ENCODE results near the gene PA2G4. TPM values are rescaled to one million over a fixed set of nuclear protein-coding genes. Genes with fewer than 3 reads are reported as not detected.
A peak's percentile ranks its signal among the peaks of the same experiment; 100 is the strongest.

Gene PA2G4
- total RNA-seq, 4 donors from 2014 or later = 22.1 to 63.0 (median 44.8) TPM

DNA sequence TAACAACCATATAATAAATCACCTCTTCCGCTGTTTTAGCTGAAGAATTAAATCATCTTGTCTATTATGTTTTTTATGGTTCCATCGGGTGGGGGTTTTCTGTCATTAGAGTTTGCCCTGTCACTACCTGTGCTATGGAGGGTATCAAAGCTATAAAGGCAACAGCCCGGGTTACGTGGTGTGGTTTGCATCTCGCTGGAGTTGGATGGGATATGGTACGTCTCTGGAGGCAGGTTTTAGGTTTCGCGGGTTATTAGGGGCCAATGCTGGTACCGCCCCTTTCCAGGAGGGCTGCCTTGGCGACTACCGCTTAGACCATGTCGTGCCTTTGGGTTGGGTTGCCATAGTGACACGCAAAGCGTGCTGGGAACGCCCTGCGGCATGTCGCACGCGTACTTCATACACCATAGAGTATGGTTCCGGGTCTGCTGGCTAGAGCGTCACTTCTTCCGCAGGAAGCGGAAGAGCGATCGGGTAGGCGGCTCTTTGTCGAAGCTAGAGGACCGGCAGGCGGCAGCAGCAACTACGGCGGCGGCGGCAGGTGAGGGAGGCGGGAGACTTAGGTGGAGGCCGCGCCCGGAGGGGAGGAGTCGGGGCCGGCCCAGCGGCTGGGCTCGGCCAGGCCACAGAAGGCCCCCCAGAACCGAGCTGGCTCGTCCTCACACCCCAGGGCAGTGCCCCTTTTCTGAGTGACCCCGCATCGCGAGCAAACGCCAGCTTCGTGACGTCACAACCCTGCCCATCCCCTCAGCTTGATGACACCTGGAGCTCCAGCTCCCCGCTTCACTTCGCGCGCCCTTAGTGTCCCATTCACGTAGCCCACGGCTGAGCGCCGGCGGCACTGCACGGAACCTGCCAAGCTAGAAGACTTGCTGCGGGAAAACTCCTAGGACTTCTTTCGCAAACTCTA lies 13.7 kb downstream of the PA2G4 start, which contains the start of gene ZC3H10:
ZC3H10 (plus strand) TSS at position 489 of the 910 bp plus-strand sequence. CDS start 2,297 bp downstream, outside the sequence.
- 1% methylated on average over 41 of the region's 61 CpGs; no CpG with 5 or more reads in 1 of the 2 donors for WGBS, 2 donors (ENCODE audit: low coverage in 1 of 2)
- in situ Hi-C loops (cut with MboI; ENCODE audit: low pct_ligation_motif_present in 1 of 4, low pct_unique_long_range_greater_than_20kb in 1 of 4, low sequenced_read_pairs in 3 of 4) = loop anchor here in 2 of 4 donors (10.0 kb wide), 2 partner anchors 73 to 393 kb away; partner anchors contain the start of genes CD63 (in 1 of the 2), RDH5 (in 1 of the 2) and RPS26 (in 1 of the 2)
- Histone ChIP-seq H3K27me3 (no peaks in the 10 kb centered on the region), H3K27ac (peak within 1 kb of the TSS; percentile 91 to 99 (median 96)), H3K9me3 (no peaks in the 10 kb centered on the region), H3K36me3 (peaks cover 0 to 5% (median 0%) of the 10 kb centered on the region in 4 donors), H3K4me1 (peaks cover 8 to 29% (median 20%) of the 10 kb centered on the region in 4 donors), H3K4me3 (peak within 1 kb of the TSS; percentile 54 to 89 (median 70))
- TF ChIP-seq EP300 (IDR thresholded peaks at IDR 0.05; ENCODE audit: low read depth) = no peak
- TF ChIP-seq POLR2A (IDR thresholded peaks at IDR 0.05) = peak; percentile 90
- peak; percentile 93 to 95 (median 94) for TF ChIP-seq POLR2AphosphoS5 (IDR thresholded peaks at IDR 0.05)
- peak in 4 of 5 experiments; percentile 41 to 83 (median 52) for TF ChIP-seq CTCF (IDR thresholded peaks at IDR 0.05)
- peak; percentile 99 for DNase-seq
- intact Hi-C loops (cut with DNase I; ENCODE audit: low total_unique reads) = loop anchor here (2.0 kb wide), 2 partner anchors 71 to 105 kb away; partner anchors contain the start of gene SMARCC2

GRCh38 chr12:56118688-56119357 lies 14.5 kb downstream of the PA2G4 start:
- intact Hi-C loops (cut with DNase I; ENCODE audit: low total_unique reads) (loop anchor here (2.0 kb wide), 1 partner anchor 70 kb away; the partner anchor contains the start of gene SMARCC2), in situ Hi-C loops (cut with MboI; ENCODE audit: low pct_ligation_motif_present in 1 of 4, low pct_unique_long_range_greater_than_20kb in 1 of 4, low sequenced_read_pairs in 3 of 4) (loop anchor here in 2 of 4 donors (10.0 kb wide), 2 partner anchors 74 to 394 kb away; partner anchors contain the start of genes CD63 (in 1 of the 2), RDH5 (in 1 of the 2) and RPS26 (in 1 of the 2))
- Histone ChIP-seq H3K36me3 (no peaks in the 10 kb centered on the region), H3K27ac (peak overlapping the region; percentile 91 to 99 (median 96)), H3K9me3 (no peaks in the 10 kb centered on the region), H3K27me3 (no peaks in the 10 kb centered on the region), H3K4me3 (peak overlapping the region; percentile 54 to 89 (median 70)), H3K4me1 (peaks cover 8 to 29% (median 20%) of the 10 kb centered on the region in 4 donors)
- 6 to 15% methylated on average over 7 to 13 of the region's 13 CpGs for WGBS, 2 donors (ENCODE audit: low coverage in 1 of 2)
- no peak for TF ChIP-seq CTCF (IDR thresholded peaks at IDR 0.05)
- TF ChIP-seq POLR2A (IDR thresholded peaks at IDR 0.05) = no peak
- no peak for TF ChIP-seq EP300 (IDR thresholded peaks at IDR 0.05; ENCODE audit: low read depth)
- no peak for TF ChIP-seq POLR2AphosphoS5 (IDR thresholded peaks at IDR 0.05)
- DNase-seq = no peak

DNA sequence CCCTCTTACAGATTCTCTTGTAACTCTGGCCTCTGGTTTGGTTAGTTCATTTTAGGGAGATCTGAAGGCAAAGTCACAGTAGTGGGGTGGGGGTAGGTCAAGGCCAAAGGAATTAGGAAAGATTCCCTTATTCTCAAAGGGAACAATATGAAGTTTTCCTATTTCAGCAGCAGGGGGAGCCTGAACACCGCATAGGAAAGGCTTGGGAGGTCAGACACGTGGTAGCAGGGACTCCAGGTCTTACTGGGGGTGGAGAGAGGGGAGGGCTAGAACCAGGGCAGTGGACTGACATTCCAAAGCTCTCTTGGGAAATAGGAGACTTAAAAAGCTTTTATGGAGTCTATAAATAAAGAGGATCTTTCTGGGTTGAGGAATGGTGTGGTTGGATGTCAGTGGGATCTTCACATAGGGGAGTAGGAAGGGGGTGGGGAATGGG lies 15.0 kb downstream of the PA2G4 start:
- in situ Hi-C loops (cut with MboI; ENCODE audit: low pct_ligation_motif_present in 1 of 4, low pct_unique_long_range_greater_than_20kb in 1 of 4, low sequenced_read_pairs in 3 of 4) (loop anchor here in 2 of 4 donors (10.0 kb wide), 2 partner anchors 75 to 395 kb away; partner anchors contain the start of genes CD63 (in 1 of the 2), RDH5 (in 1 of the 2) and RPS26 (in 1 of the 2)), intact Hi-C loops (cut with DNase I; ENCODE audit: low total_unique reads) (loop anchor here (2.0 kb wide), 1 partner anchor 69 kb away; the partner anchor contains the start of gene SMARCC2)
- Histone ChIP-seq H3K9me3 (no peaks in the 10 kb centered on the region), H3K27me3 (no peaks in the 10 kb centered on the region), H3K4me3 (peak overlapping the region in 2 of 4 donors; percentile 54 to 75), H3K27ac (peak overlapping the region; percentile 91 to 99 (median 96)), H3K4me1 (peaks cover 8 to 29% (median 20%) of the 10 kb centered on the region in 4 donors), H3K36me3 (no peaks in the 10 kb centered on the region)
- peak; percentile 78 for DNase-seq
- TF ChIP-seq POLR2A (IDR thresholded peaks at IDR 0.05) (no peak), CTCF (IDR thresholded peaks at IDR 0.05) (peak; percentile 67 to 97 (median 80)), EP300 (IDR thresholded peaks at IDR 0.05; ENCODE audit: low read depth) (no peak), POLR2AphosphoS5 (IDR thresholded peaks at IDR 0.05) (peak; percentile 22 to 29 (median 29))
- 0% methylated on average over 2 of the region's 2 CpGs for WGBS, 2 donors (ENCODE audit: low coverage in 1 of 2)

Measured in transverse colon (tissue), 4 donors.